H1 (cell line): Measurements from ENCODE around the gene CEACAM16. TPM values are rescaled to one million over a fixed set of nuclear protein-coding genes. Genes with fewer than 3 reads are reported as not detected.

Experiments used
- EP300 ChIP-seq, 2 experiments: IDR thresholded peaks; 1 replicate in 1 of 2; 2 replicates in 1 of 2; pipeline ENCODE4 v1.6.1; 2011 to 2012; ENCODE audit warnings: low read depth in 2 of 2, low read length in 2 of 2, mild to moderate bottlenecking in 2 of 2, borderline replicate concordance in 1 of 2, inconsistent platforms in 1 of 2, moderate library complexity in 1 of 2
- NANOG ChIP-seq: IDR thresholded peaks from 2 replicates; pipeline ENCODE4 v1.6.1; 2011; ENCODE audit warnings: low read length, low read depth, mild to moderate bottlenecking, inconsistent platforms; ENCODE audit not compliant: insufficient read depth, poor library complexity, severe bottlenecking
- polyA plus RNA-seq, 7 experiments: library from polyadenylated mRNA; depleted of rRNA in 3 of 7; stranded (reverse) in 5 of 7; unstranded in 2 of 7; fragments of >200 nt in 5 of 7; fragments of 200-250 nt in 2 of 7; gene quantifications; 1 replicate in 5 of 7; 2 replicates in 1 of 7; 4 replicates in 1 of 7; pipeline versions ENCODE4 v1.2.1 to v1.2.3, GENCODE V29; 2011 to 2013; ENCODE audit warnings: missing spikeins in 2 of 7, mixed read lengths in 2 of 7
- total RNA-seq: library from RNA; stranded (reverse); fragmentation: NEBNext Ultra II Directional; extraction: Animal tissue kit (Norgen Biotek cat#: 25700); gene quantifications from 2 replicates; pipeline ENCODE4 v1.2.1, GENCODE V29; 2021
- TF ChIP-seq, protein P1 (sequence below), 3 experiments: IDR thresholded peaks; 1 replicate in 2 of 3; 2 replicates in 1 of 3; pipeline versions ENCODE4 v1.5.1 to v1.6.1; 2011; ENCODE audit warnings: low read length in 3 of 3, mild to moderate bottlenecking in 3 of 3, inconsistent platforms in 2 of 3, low read depth in 1 of 3, moderate library complexity in 1 of 3; ENCODE audit not compliant: insufficient read depth in 1 of 3; ENCODE audit errors: control extremely low read depth in 1 of 3
- TF ChIP-seq, protein P2 (sequence below): IDR thresholded peaks from 2 replicates; pipeline ENCODE4 v1.6.1; 2012; ENCODE audit warnings: inconsistent platforms

CEACAM16 gene
- total and polyA plus RNA-seq, 2 of the 8 experiments (the other 6 are each of a cell fraction or from before 2014, with no cell fraction given): not detected

DNA sequence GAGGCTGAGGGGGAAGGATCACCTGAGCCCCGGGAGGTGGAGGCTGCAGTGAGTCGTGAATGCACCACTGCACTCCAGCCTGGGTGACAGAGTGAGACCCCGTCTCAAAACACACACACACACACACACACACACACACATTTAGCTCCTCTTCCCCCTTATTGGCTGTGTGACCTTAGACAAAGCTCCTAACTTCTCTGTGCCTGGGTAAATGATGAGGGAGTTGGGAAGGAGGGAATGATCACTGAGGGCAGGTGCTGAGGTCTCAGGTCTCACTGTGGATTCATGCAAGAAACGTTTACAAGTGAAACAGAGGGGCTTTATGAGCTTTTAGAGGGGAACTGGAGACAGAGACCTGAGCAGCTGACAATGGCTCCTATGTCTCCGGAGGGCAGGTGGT lies 32.7 kb downstream of the CEACAM16 start (continued):
- TF ChIP-seq, protein P1, sequence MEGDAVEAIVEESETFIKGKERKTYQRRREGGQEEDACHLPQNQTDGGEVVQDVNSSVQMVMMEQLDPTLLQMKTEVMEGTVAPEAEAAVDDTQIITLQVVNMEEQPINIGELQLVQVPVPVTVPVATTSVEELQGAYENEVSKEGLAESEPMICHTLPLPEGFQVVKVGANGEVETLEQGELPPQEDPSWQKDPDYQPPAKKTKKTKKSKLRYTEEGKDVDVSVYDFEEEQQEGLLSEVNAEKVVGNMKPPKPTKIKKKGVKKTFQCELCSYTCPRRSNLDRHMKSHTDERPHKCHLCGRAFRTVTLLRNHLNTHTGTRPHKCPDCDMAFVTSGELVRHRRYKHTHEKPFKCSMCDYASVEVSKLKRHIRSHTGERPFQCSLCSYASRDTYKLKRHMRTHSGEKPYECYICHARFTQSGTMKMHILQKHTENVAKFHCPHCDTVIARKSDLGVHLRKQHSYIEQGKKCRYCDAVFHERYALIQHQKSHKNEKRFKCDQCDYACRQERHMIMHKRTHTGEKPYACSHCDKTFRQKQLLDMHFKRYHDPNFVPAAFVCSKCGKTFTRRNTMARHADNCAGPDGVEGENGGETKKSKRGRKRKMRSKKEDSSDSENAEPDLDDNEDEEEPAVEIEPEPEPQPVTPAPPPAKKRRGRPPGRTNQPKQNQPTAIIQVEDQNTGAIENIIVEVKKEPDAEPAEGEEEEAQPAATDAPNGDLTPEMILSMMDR (IDR thresholded peaks at IDR 0.05; ENCODE audit: control extremely low read depth in 1 of 3, insufficient read depth in 1 of 3, low read depth in 1 of 3, low read length in 3 of 3): no peak
- no peak for TF ChIP-seq EP300 (IDR thresholded peaks at IDR 0.05; ENCODE audit: borderline replicate concordance in 1 of 2, low read depth in 2 of 2, low read length in 2 of 2)
- TF ChIP-seq NANOG: no peak
- TF ChIP-seq, protein P2, sequence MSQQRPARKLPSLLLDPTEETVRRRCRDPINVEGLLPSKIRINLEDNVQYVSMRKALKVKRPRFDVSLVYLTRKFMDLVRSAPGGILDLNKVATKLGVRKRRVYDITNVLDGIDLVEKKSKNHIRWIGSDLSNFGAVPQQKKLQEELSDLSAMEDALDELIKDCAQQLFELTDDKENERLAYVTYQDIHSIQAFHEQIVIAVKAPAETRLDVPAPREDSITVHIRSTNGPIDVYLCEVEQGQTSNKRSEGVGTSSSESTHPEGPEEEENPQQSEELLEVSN: no peak
